KOPT-K1 (cell line): ENCODE measurements around the gene GALNT18.

Experiments
- H3K27ac ChIP-seq: fragments of 200-600 bp; sonication (generic); 2 replicates; pipeline ENCODE4 v1.5.1; 2016; ENCODE audit warnings: antibody characterized with exemption, mild to moderate bottlenecking, low read depth, low read length; ENCODE audit not compliant: poor library complexity, severe bottlenecking
- H3K36me3 ChIP-seq: fragments of 200-600 bp; sonication (generic); 2 replicates; pipeline ENCODE4 v1.5.1; 2017; ENCODE audit warnings: antibody characterized with exemption, mild to moderate bottlenecking, low read length, moderate library complexity; ENCODE audit not compliant: insufficient read depth
- H3K9me3 ChIP-seq: fragments of 200-600 bp; sonication (generic); 2 replicates; pipeline ENCODE4 v1.5.1; 2017; ENCODE audit warnings: antibody characterized with exemption, low read length, mild to moderate bottlenecking; ENCODE audit not compliant: insufficient read depth, poor library complexity, severe bottlenecking

GALNT18 gene

GRCh38 chr11:11640996-11641395 lies 19.2 kb upstream of the GALNT18 start:
- H3K9me3 ChIP-seq: no peaks in the 10 kb centered on the region
- no peaks in the 10 kb centered on the region for H3K36me3 ChIP-seq
- no peak overlapping the region for H3K27ac ChIP-seq

- H3K9me3 ChIP-seq: no peaks in the 10 kb centered on the region
- no peaks in the 10 kb centered on the region for H3K36me3 ChIP-seq
- H3K27ac ChIP-seq: no peak overlapping the region
Measured at GRCh38 chr11:11640152-11640551, 18.3 kb upstream of the GALNT18 start.

GRCh38 chr11:11636671-11637070 lies 14.9 kb upstream of the GALNT18 start:
- H3K27ac ChIP-seq: no peak overlapping the region
- H3K9me3 ChIP-seq: no peaks in the 10 kb centered on the region
- H3K36me3 ChIP-seq: no peaks in the 10 kb centered on the region

GRCh38 chr11:11635443-11635842 lies 13.6 kb upstream of the GALNT18 start:
- H3K36me3 ChIP-seq: no peaks in the 10 kb centered on the region
- H3K9me3 ChIP-seq: no peaks in the 10 kb centered on the region
- H3K27ac ChIP-seq: no peak overlapping the region

- H3K9me3 ChIP-seq: no peaks in the 10 kb centered on the region
- no peaks in the 10 kb centered on the region for H3K36me3 ChIP-seq
- H3K27ac ChIP-seq: no peak overlapping the region
Measured at GRCh38 chr11:11629368-11629767, 7.6 kb upstream of the GALNT18 start.

GRCh38 chr11:11628651-11629050 lies 6.8 kb upstream of the GALNT18 start:
- Histone ChIP-seq H3K9me3 (no peaks in the 10 kb centered on the region), H3K36me3 (no peaks in the 10 kb centered on the region), H3K27ac (no peak overlapping the region)

GRCh38 chr11:11626128-11626527 lies 4.3 kb upstream of the GALNT18 start:
- Histone ChIP-seq H3K36me3 (no peaks in the 10 kb centered on the region), H3K9me3 (no peaks in the 10 kb centered on the region), H3K27ac (no peak overlapping the region)

GRCh38 chr11:11624926-11625325 lies 3.1 kb upstream of the GALNT18 start:
- Histone ChIP-seq H3K36me3 (no peaks in the 10 kb centered on the region), H3K27ac (no peak overlapping the region), H3K9me3 (no peaks in the 10 kb centered on the region)

- Histone ChIP-seq H3K36me3 (no peaks in the 10 kb centered on the region), H3K9me3 (no peaks in the 10 kb centered on the region), H3K27ac (no peak overlapping the region)
Measured at GRCh38 chr11:11624204-11624603, 2.4 kb upstream of the GALNT18 start.

- no peak overlapping the region for H3K27ac ChIP-seq
- H3K36me3 ChIP-seq: no peaks in the 10 kb centered on the region
- no peaks in the 10 kb centered on the region for H3K9me3 ChIP-seq
Measured at GRCh38 chr11:11622772-11623171, 967 bp upstream of the GALNT18 start.

- no peaks in the 10 kb centered on the region for H3K36me3 ChIP-seq
- H3K9me3 ChIP-seq: no peaks in the 10 kb centered on the region
- no peak overlapping the region for H3K27ac ChIP-seq
Measured at GRCh38 chr11:11622340-11622706, 518 bp upstream of the GALNT18 start.

GRCh38 chr11:11620921-11621572 lies 758 bp downstream of the GALNT18 start:
- no peaks in the 10 kb centered on the region for H3K9me3 ChIP-seq
- H3K27ac ChIP-seq: no peak overlapping the region
- no peaks in the 10 kb centered on the region for H3K36me3 ChIP-seq

GRCh38 chr11:11620173-11620920 lies 1.5 kb downstream of the GALNT18 start:
- no peak overlapping the region for H3K27ac ChIP-seq
- H3K9me3 ChIP-seq: no peaks in the 10 kb centered on the region

GRCh38 chr11:11618973-11619435 lies 2.8 kb downstream of the GALNT18 start:
- Histone ChIP-seq H3K9me3 (no peaks in the 10 kb centered on the region), H3K36me3 (no peaks in the 10 kb centered on the region), H3K27ac (no peak overlapping the region)

More at GRCh38 chr11:11620173-11620920, 1.5 kb downstream of the GALNT18 start:
- H3K36me3 ChIP-seq: no peaks in the 10 kb centered on the region

GRCh38 chr11:11615086-11615485 lies 6.7 kb downstream of the GALNT18 start:
- Histone ChIP-seq H3K27ac (no peak overlapping the region), H3K9me3 (no peaks in the 10 kb centered on the region), H3K36me3 (no peaks in the 10 kb centered on the region)

GRCh38 chr11:11612439-11612838 lies 9.4 kb downstream of the GALNT18 start:
- no peaks in the 10 kb centered on the region for H3K36me3 ChIP-seq
- no peak overlapping the region for H3K27ac ChIP-seq
- no peaks in the 10 kb centered on the region for H3K9me3 ChIP-seq
